ENCODE data around the gene PKN2.

GRCh38 chr1:88700425-88701013 lies 16.4 kb downstream of the PKN2 start:
- TF ChIP-seq POLR2A (IDR thresholded peaks at IDR 0.05) (no peak), POLR2AphosphoS5 (IDR thresholded peaks at IDR 0.05) (no peak), CTCF (IDR thresholded peaks at IDR 0.05) (no peak)

All from transverse colon (tissue), 4 donors.